ENCODE data around the gene GSTA3.
"Not testable (repeated sequence)": the region's sequence is repeated elsewhere in the genome, so short reads cannot be mapped to it uniquely, and the experiment has no call there.

The GSTA3 gene

DNA sequence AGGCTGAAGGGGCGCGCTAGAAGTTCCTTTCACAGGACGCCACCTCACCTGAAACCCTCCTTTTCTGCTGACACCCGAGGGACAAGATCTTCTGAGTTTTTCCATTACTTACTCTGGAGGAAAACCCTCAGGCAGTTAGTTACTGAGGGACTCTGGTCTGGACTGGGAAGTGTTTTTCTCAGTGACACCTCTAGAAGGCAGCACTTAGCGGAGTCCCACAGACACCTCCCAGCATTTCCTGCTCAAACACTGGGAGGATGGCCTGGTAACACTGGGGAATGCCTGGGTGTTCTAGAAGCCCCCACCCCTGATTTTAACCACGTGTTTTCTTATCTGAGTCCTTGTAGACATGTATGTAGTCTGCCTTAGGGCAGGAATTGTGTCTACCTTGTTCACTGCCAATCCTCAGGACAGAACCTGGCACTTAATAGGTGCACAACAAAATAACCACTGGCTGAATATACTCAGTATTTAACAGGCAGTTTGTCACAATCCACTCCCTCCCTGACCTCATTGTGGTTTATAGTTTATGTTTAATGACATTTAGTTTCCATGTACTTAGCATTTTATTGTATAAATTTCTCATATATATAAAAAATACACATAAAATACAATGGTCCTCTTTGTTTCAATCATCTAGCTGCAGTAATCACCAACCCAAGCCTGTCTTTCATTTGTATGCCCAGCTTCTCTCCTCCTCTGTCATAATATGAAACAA lies 4.8 kb downstream of the GSTA3 start:
- H2BK15ac ChIP-seq (ENCODE audit: low read depth, poor library complexity, severe bottlenecking), result no peak overlapping the region
- no peak overlapping the region for H3K27ac ChIP-seq (ENCODE audit: low read length, poor library complexity, severe bottlenecking)
- no peak overlapping the region for H3K9ac ChIP-seq (ENCODE audit: low read length)
- H3K9me3 ChIP-seq (ENCODE audit: control insufficient read depth, low read length), result peaks cover 4% of the 10 kb centered on the region
- H2AFZ ChIP-seq (ENCODE audit: low read depth, low read length), result no peak overlapping the region
- H2AK5ac ChIP-seq (ENCODE audit: low read length, severe bottlenecking), result no peak overlapping the region
- H3K18ac ChIP-seq (ENCODE audit: low read depth in 1 of 2, low read length in 2 of 2), result no peak overlapping the region
- no peak for DNase-seq
- H3K4me2 ChIP-seq (ENCODE audit: low read length, poor library complexity, severe bottlenecking), result no peak overlapping the region
- H3K36me3 ChIP-seq (ENCODE audit: control insufficient read depth in 1 of 2, insufficient read depth in 2 of 2, low read depth in 1 of 2, low read length in 2 of 2), result no peaks in the 10 kb centered on the region
- H2BK5ac ChIP-seq (ENCODE audit: low read depth, low read length, poor library complexity, severe bottlenecking), result no peak overlapping the region
- H3K14ac ChIP-seq (ENCODE audit: low read length in 2 of 2), result no peak overlapping the region
- H2BK120ac ChIP-seq (ENCODE audit: low read depth, low read length), result no peak overlapping the region
- no peaks in the 10 kb centered on the region for H3K27me3 ChIP-seq (ENCODE audit: control insufficient read depth in 1 of 2, insufficient read depth in 1 of 2, low read length in 2 of 2)
- no peak overlapping the region for H3K4ac ChIP-seq (ENCODE audit: low read depth in 1 of 2, low read length in 2 of 2)
- H4K8ac ChIP-seq (ENCODE audit: low read length), result no peak overlapping the region
- no peak overlapping the region for H3K4me3 ChIP-seq (ENCODE audit: insufficient read depth in 1 of 2, low read depth in 1 of 2, low read length in 2 of 2)
- no peaks in the 10 kb centered on the region for H3K4me1 ChIP-seq (ENCODE audit: control insufficient read depth, insufficient read depth, low read depth, low read length)
- H2BK12ac ChIP-seq (ENCODE audit: low read length in 2 of 2), result no peak overlapping the region
- H3K79me1 ChIP-seq (replicated peaks; ENCODE audit: low read length, poor library complexity, severe bottlenecking), result no peaks in the 10 kb centered on the region
- H3K23ac ChIP-seq (ENCODE audit: low read length in 2 of 2), result no peak overlapping the region
- H4K91ac ChIP-seq (ENCODE audit: low read length), result no peak overlapping the region
- whole genome bisulfite sequencing, result 53% methylated on average over 4 of the region's 6 CpGs

DNA sequence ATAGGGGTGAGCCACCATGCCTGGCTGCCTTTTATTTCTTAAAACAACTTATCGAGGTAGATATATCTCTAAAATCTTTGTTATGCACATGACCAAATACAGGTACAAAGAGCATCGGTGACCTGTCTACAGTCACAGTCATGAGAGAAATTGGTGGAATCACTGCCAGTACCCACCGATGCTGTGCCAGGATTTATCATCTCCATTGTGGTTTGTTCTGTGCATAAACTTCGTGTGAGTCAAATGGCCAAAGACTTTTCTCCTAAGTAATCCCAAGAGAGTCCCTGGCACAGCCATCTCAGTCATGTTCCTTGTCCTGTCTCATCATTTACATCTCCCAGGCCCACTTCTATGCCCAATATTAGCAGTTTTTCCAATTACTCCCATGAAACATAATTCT lies 9.0 kb downstream of the GSTA3 start:
- H3K4me2 ChIP-seq (ENCODE audit: low read length, poor library complexity, severe bottlenecking), result no peak overlapping the region
- no peak overlapping the region for H3K27ac ChIP-seq (ENCODE audit: low read length, poor library complexity, severe bottlenecking)
- no peak overlapping the region for H2BK5ac ChIP-seq (ENCODE audit: low read depth, low read length, poor library complexity, severe bottlenecking)
- no peak overlapping the region for H2BK15ac ChIP-seq (ENCODE audit: low read depth, poor library complexity, severe bottlenecking)
- peaks cover 0 to 2% of the 10 kb centered on the region in 2 experiments for H3K27me3 ChIP-seq (ENCODE audit: control insufficient read depth in 1 of 2, insufficient read depth in 1 of 2, low read length in 2 of 2)
- H3K36me3 ChIP-seq (ENCODE audit: control insufficient read depth in 1 of 2, insufficient read depth in 2 of 2, low read depth in 1 of 2, low read length in 2 of 2), result no peaks in the 10 kb centered on the region
- H3K4me1 ChIP-seq (ENCODE audit: control insufficient read depth, insufficient read depth, low read depth, low read length), result no peaks in the 10 kb centered on the region
- DNase-seq, result no peak
- no peak overlapping the region for H2AFZ ChIP-seq (ENCODE audit: low read depth, low read length)
- H3K14ac ChIP-seq (ENCODE audit: low read length in 2 of 2), result no peak overlapping the region
- H4K91ac ChIP-seq (ENCODE audit: low read length), result no peak overlapping the region
- H2AK5ac ChIP-seq (ENCODE audit: low read length, severe bottlenecking), result no peak overlapping the region
- H2BK12ac ChIP-seq (ENCODE audit: low read length in 2 of 2), result no peak overlapping the region
- 88% methylated on average over 4 of the region's 4 CpGs for WGBS
- no peak overlapping the region for H3K9ac ChIP-seq (ENCODE audit: low read length)
- no peak overlapping the region for H3K18ac ChIP-seq (ENCODE audit: low read depth in 1 of 2, low read length in 2 of 2)
- no peak overlapping the region for H2BK120ac ChIP-seq (ENCODE audit: low read depth, low read length)
- no peak overlapping the region for H3K4me3 ChIP-seq (ENCODE audit: insufficient read depth in 1 of 2, low read depth in 1 of 2, low read length in 2 of 2)
- no peaks in the 10 kb centered on the region for H3K9me3 ChIP-seq (ENCODE audit: control insufficient read depth, low read length)
- H4K8ac ChIP-seq (ENCODE audit: low read length), result no peak overlapping the region
- no peak overlapping the region for H3K4ac ChIP-seq (ENCODE audit: low read depth in 1 of 2, low read length in 2 of 2)
- no peak overlapping the region for H3K23ac ChIP-seq (ENCODE audit: low read length in 2 of 2)
- no peaks in the 10 kb centered on the region for H3K79me1 ChIP-seq (replicated peaks; ENCODE audit: low read length, poor library complexity, severe bottlenecking)

DNA sequence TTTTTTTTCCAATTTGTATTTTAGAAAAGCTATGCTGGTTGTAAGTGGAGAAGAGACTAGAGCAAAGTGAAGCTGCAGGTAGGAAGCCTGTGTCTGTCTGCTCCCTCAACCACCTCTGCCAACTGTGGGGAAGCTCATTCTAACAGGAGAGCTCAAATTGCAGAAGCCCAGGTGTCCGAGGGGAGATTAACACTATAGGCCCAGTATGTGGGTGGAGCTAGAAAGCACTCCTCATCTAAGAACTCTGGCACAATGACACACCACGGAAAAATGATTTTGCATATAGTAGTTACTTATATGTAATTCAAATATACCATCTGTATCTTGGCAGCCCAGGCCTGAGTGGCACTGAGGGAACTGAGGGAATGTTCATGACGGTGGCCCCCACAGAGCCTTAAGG lies 13.7 kb downstream of the GSTA3 start:
- H3K4me2 ChIP-seq (ENCODE audit: low read length, poor library complexity, severe bottlenecking); H2AK5ac ChIP-seq (ENCODE audit: low read length, severe bottlenecking); H2AFZ ChIP-seq (ENCODE audit: low read depth, low read length); H4K91ac ChIP-seq (ENCODE audit: low read length); H3K27ac ChIP-seq (ENCODE audit: low read length, poor library complexity, severe bottlenecking); H2BK120ac ChIP-seq (ENCODE audit: low read depth, low read length); H3K18ac ChIP-seq (ENCODE audit: low read depth in 1 of 2, low read length in 2 of 2); H3K79me1 ChIP-seq (replicated peaks; ENCODE audit: low read length, poor library complexity, severe bottlenecking); H3K4ac ChIP-seq (ENCODE audit: low read depth in 1 of 2, low read length in 2 of 2); H3K23ac ChIP-seq (ENCODE audit: low read length in 2 of 2); H2BK12ac ChIP-seq (ENCODE audit: low read length in 2 of 2); H3K27me3 ChIP-seq (ENCODE audit: control insufficient read depth in 1 of 2, insufficient read depth in 1 of 2, low read length in 2 of 2); H3K4me1 ChIP-seq (ENCODE audit: control insufficient read depth, insufficient read depth, low read depth, low read length); H2BK15ac ChIP-seq (ENCODE audit: low read depth, poor library complexity, severe bottlenecking); H3K4me3 ChIP-seq (ENCODE audit: insufficient read depth in 1 of 2, low read depth in 1 of 2, low read length in 2 of 2); DNase-seq; H3K36me3 ChIP-seq (ENCODE audit: control insufficient read depth in 1 of 2, insufficient read depth in 2 of 2, low read depth in 1 of 2, low read length in 2 of 2); H3K14ac ChIP-seq (ENCODE audit: low read length in 2 of 2); H4K8ac ChIP-seq (ENCODE audit: low read length); H3K9me3 ChIP-seq (ENCODE audit: control insufficient read depth, low read length); H2BK5ac ChIP-seq (ENCODE audit: low read depth, low read length, poor library complexity, severe bottlenecking); H3K9ac ChIP-seq (ENCODE audit: low read length): not testable (repeated sequence)
- no CpG with 5 or more reads among the region's 3 CpGs for WGBS

DNA sequence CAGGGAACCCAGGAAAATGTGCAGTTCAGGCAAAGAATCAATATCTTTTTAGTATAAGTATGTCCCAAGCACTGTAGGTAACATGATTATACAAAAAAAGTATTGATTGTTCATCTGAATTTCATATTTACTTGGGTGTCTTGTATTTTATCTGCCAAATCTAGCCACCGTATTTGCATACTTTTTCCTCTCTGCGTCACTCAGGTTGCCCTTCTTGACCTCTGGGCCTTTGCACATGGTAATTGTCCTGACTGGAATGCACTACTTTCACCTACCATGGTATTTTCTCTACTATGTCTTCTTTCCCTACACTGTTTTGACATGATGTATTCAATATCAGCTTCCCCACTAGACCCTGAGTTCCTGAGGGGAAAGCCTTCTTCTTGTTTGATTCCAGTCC lies 15.2 kb downstream of the GSTA3 start:
- no peak overlapping the region for H4K8ac ChIP-seq (ENCODE audit: low read length)
- H3K23ac ChIP-seq (ENCODE audit: low read length in 2 of 2), result no peak overlapping the region
- no peaks in the 10 kb centered on the region for H3K4me1 ChIP-seq (ENCODE audit: control insufficient read depth, insufficient read depth, low read depth, low read length)
- H3K9me3 ChIP-seq (ENCODE audit: control insufficient read depth, low read length), result no peaks in the 10 kb centered on the region
- no peak overlapping the region for H2AK5ac ChIP-seq (ENCODE audit: low read length, severe bottlenecking)
- no peak overlapping the region for H3K14ac ChIP-seq (ENCODE audit: low read length in 2 of 2)
- no peak overlapping the region for H3K18ac ChIP-seq (ENCODE audit: low read depth in 1 of 2, low read length in 2 of 2)
- no peak overlapping the region for H2AFZ ChIP-seq (ENCODE audit: low read depth, low read length)
- H3K36me3 ChIP-seq (ENCODE audit: control insufficient read depth in 1 of 2, insufficient read depth in 2 of 2, low read depth in 1 of 2, low read length in 2 of 2), result no peaks in the 10 kb centered on the region
- H3K79me1 ChIP-seq (replicated peaks; ENCODE audit: low read length, poor library complexity, severe bottlenecking), result no peaks in the 10 kb centered on the region
- H4K91ac ChIP-seq (ENCODE audit: low read length), result no peak overlapping the region
- H3K4me2 ChIP-seq (ENCODE audit: low read length, poor library complexity, severe bottlenecking), result no peak overlapping the region
- 77% methylated on average over 2 of the region's 2 CpGs for WGBS
- H3K4ac ChIP-seq (ENCODE audit: low read depth in 1 of 2, low read length in 2 of 2), result no peak overlapping the region
- H2BK12ac ChIP-seq (ENCODE audit: low read length in 2 of 2), result no peak overlapping the region
- no peak overlapping the region for H2BK120ac ChIP-seq (ENCODE audit: low read depth, low read length)
- H3K9ac ChIP-seq (ENCODE audit: low read length), result no peak overlapping the region
- DNase-seq, result no peak
- no peak overlapping the region for H2BK15ac ChIP-seq (ENCODE audit: low read depth, poor library complexity, severe bottlenecking)
- no peak overlapping the region for H2BK5ac ChIP-seq (ENCODE audit: low read depth, low read length, poor library complexity, severe bottlenecking)
- H3K27me3 ChIP-seq (ENCODE audit: control insufficient read depth in 1 of 2, insufficient read depth in 1 of 2, low read length in 2 of 2), result peaks cover 0 to 2% of the 10 kb centered on the region in 2 experiments
- H3K4me3 ChIP-seq (ENCODE audit: insufficient read depth in 1 of 2, low read depth in 1 of 2, low read length in 2 of 2), result no peak overlapping the region
- H3K27ac ChIP-seq (ENCODE audit: low read length, poor library complexity, severe bottlenecking), result no peak overlapping the region

All from mesenchymal stem cell (in vitro differentiated cells and primary cell).